Stomach smooth muscle (tissue), 2 donors: ENCODE data around the gene SNTB2.

Source experiments
- H3K27ac ChIP-seq: one replicate; pipeline ENCODE4 v1.7.0; 2013; ENCODE audit warnings: mild to moderate bottlenecking, low read length, inconsistent platforms
- H3K27me3 ChIP-seq, 2 donors: one replicate each; pipeline ENCODE4 v1.7.0; 2013; ENCODE audit warnings: low read length in 2 of 2; ENCODE audit not compliant: insufficient read depth in 2 of 2, control insufficient read depth in 1 of 2
- H3K36me3 ChIP-seq, 2 donors: one replicate each; pipeline ENCODE4 v1.7.0; 2013; ENCODE audit warnings: low read length in 2 of 2; ENCODE audit not compliant: control insufficient read depth in 2 of 2, insufficient read depth in 2 of 2
- H3K4me1 ChIP-seq: one replicate; pipeline ENCODE4 v1.7.0; 2013; ENCODE audit warnings: low read length; ENCODE audit not compliant: control insufficient read depth, insufficient read depth
- H3K4me3 ChIP-seq, 2 donors: one replicate each; pipeline ENCODE4 v1.7.0; 2013; ENCODE audit warnings: low read length in 2 of 2
- H3K9ac ChIP-seq, 2 donors: one replicate each; pipeline ENCODE4 v1.7.0; 2013; ENCODE audit warnings: low read length in 2 of 2, mild to moderate bottlenecking in 1 of 2
- H3K9me3 ChIP-seq, 2 donors: one replicate each; pipeline ENCODE4 v1.7.0; 2013; ENCODE audit warnings: low read length in 2 of 2; ENCODE audit not compliant: control insufficient read depth in 2 of 2
- donor health status: healthy.
- donor health status: Pancreatic carcinoma.

SNTB2 gene

DNA sequence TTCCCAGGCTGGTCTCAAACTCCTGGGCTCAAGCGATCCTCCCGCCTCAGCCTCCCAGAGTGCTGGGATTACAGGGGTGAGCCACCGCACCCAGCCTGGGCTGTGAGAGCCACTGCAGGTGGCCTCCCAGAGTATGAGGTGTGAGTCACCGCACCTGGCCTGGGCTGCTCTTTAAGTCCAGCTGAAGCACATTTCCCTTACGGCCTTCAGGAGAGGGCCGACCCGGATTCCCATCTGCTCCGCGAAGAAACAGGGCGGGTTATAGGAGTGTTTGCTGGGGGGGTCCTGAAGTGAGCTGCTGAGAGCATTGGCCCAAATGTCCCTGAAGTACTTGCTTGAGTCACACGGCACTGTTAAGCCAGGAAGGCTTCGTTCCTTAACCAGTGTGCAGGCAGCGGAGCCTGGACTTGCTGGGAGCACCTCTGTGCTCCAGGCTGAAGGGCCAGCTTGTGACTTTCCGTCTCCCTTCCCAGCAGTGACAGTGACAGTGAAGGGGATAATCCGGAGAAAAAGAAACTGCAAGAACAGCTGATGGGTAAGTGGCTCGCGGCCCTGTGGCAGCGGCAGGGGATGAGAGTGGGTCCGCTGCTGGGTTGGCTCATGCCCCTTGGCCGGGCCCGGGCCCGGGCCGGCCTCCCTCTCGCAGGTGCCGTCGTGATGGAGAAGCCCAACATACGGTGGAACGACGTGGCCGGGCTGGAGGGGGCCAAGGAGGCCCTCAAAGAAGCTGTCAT is 131.4 kb downstream of the SNTB2 start:
- no peak overlapping the region for H3K9ac ChIP-seq
- no peaks in the 10 kb centered on the region for H3K27me3 ChIP-seq
- no peaks in the 10 kb centered on the region for H3K4me1 ChIP-seq
- H3K4me3 ChIP-seq, result no peak overlapping the region
- H3K36me3 ChIP-seq, result peaks cover 62 to 77% of the 10 kb centered on the region in 2 donors
- H3K27ac ChIP-seq, result no peak overlapping the region
- H3K9me3 ChIP-seq, result no peaks in the 10 kb centered on the region

GRCh38 chr16:69318911-69319289 is 131.9 kb downstream of the SNTB2 start:
- H3K27me3 ChIP-seq, result no peaks in the 10 kb centered on the region
- no peak overlapping the region for H3K27ac ChIP-seq
- H3K4me3 ChIP-seq, result no peak overlapping the region
- H3K9ac ChIP-seq, result no peak overlapping the region
- no peaks in the 10 kb centered on the region for H3K4me1 ChIP-seq
- peaks cover 65 to 81% of the 10 kb centered on the region in 2 donors for H3K36me3 ChIP-seq
- no peaks in the 10 kb centered on the region for H3K9me3 ChIP-seq

DNA sequence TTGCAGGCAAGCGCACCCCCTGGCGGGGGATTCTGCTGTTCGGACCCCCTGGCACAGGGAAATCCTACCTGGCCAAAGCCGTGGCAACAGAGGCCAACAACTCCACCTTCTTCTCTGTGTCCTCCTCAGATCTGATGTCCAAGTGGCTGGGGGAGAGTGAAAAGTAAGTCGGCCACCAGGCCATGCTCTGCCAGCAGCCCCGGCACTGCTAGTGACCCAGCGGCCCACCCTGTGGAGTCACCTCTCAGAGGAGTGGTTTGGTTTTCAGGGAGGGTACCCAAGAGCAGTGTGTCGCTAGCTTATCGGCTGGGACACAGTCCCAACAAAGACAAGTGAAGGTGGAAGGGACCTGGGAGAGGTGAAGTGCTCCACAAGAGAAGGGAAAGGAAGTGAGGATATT is 132.4 kb downstream of the SNTB2 start:
- no peaks in the 10 kb centered on the region for H3K4me1 ChIP-seq
- H3K36me3 ChIP-seq, result peaks cover 65 to 83% of the 10 kb centered on the region in 2 donors
- H3K9me3 ChIP-seq, result no peaks in the 10 kb centered on the region
- no peak overlapping the region for H3K27ac ChIP-seq
- H3K9ac ChIP-seq, result no peak overlapping the region
- H3K27me3 ChIP-seq, result no peaks in the 10 kb centered on the region
- no peak overlapping the region for H3K4me3 ChIP-seq

GRCh38 chr16:69319826-69320739 is 133.1 kb downstream of the SNTB2 start:
- Histone ChIP-seq H3K4me3 (no peak overlapping the region), H3K27ac (no peak overlapping the region), H3K9ac (no peak overlapping the region), H3K36me3 (peaks cover 71 to 83% of the 10 kb centered on the region in 2 donors), H3K9me3 (no peaks in the 10 kb centered on the region), H3K27me3 (no peaks in the 10 kb centered on the region), H3K4me1 (peaks cover 3% of the 10 kb centered on the region)

- H3K9me3 ChIP-seq, result no peaks in the 10 kb centered on the region
- no peak overlapping the region for H3K27ac ChIP-seq
- no peak overlapping the region for H3K9ac ChIP-seq
- H3K36me3 ChIP-seq, result peaks cover 72 to 79% of the 10 kb centered on the region in 2 donors
- H3K27me3 ChIP-seq, result no peaks in the 10 kb centered on the region
- no peak overlapping the region for H3K4me3 ChIP-seq
- peaks cover 4% of the 10 kb centered on the region for H3K4me1 ChIP-seq
Measured at GRCh38 chr16:69320740-69321073, 133.7 kb downstream of the SNTB2 start.

DNA sequence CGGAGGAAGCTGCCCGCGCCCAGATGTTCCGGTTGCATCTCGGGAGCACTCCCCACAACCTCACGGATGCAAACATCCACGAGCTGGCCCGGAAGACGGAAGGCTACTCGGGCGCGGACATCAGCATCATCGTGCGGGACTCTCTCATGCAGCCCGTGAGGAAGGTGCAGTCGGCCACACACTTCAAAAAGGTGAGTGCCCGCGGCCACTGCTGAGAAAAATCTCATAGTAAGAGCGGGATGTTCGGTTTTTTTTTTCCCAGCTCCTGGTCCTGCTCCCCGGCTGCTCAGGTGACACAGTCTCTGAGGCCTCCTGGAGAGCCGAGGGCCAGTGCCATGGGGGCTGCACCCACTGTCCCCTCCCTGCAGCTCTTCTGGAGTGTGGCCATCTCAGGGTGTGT is 134.1 kb downstream of the SNTB2 start:
- Histone ChIP-seq H3K9me3 (no peaks in the 10 kb centered on the region), H3K36me3 (peaks cover 70 to 79% of the 10 kb centered on the region in 2 donors), H3K27me3 (no peaks in the 10 kb centered on the region), H3K4me1 (peaks cover 8% of the 10 kb centered on the region), H3K4me3 (no peak overlapping the region), H3K27ac (no peak overlapping the region), H3K9ac (no peak overlapping the region)

DNA sequence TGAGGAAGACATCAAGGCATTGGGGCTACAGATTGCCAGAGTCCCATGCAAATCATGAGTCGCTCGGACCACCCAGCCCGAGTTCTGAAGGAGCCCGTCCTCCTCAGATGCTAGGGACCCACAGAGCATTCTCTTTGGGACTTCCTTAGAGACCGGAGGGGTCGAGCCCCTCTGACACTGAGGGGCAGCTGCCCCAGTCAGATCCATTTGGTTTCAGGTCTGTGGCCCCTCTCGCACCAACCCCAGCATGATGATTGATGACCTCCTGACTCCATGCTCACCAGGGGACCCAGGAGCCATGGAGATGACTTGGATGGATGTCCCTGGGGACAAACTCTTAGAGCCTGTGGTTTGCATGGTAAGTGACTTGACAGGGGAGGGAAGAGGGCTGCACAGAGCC is 135.4 kb downstream of the SNTB2 start:
- Histone ChIP-seq H3K4me3 (no peak overlapping the region), H3K9ac (no peak overlapping the region), H3K36me3 (peaks cover 62 to 74% of the 10 kb centered on the region in 2 donors), H3K9me3 (no peaks in the 10 kb centered on the region), H3K4me1 (peaks cover 12% of the 10 kb centered on the region), H3K27me3 (no peaks in the 10 kb centered on the region), H3K27ac (no peak overlapping the region)

GRCh38 chr16:69323415-69323814 is 136.5 kb downstream of the SNTB2 start:
- no peaks in the 10 kb centered on the region for H3K27me3 ChIP-seq
- no peak overlapping the region for H3K4me3 ChIP-seq
- peaks cover 16% of the 10 kb centered on the region for H3K4me1 ChIP-seq
- no peak overlapping the region for H3K9ac ChIP-seq
- no peaks in the 10 kb centered on the region for H3K9me3 ChIP-seq
- no peak overlapping the region for H3K27ac ChIP-seq
- H3K36me3 ChIP-seq, result peaks cover 62 to 71% of the 10 kb centered on the region in 2 donors

DNA sequence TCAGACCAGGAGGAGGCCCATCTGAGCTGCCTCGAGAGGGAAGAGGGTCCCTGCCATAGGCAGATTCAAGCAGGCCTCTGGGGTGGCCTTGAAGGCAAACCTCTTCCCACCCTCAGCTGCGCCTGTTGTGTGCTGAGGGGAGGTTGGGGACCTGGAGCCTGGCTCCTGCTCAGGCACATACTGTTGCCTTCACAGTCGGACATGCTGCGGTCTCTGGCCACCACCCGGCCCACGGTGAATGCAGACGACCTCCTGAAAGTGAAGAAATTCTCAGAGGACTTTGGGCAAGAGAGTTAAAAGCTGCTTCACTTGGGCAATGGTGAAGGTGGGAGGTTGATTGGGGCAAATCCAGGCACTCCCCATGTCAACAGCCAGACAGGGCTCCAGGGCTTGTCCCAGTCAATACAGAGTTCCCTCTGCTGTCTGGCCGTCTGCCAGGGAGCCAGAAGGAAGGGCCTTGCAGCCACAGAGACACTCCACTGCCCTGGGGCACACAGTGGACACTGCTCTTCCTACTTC is 137.1 kb downstream of the SNTB2 start:
- H3K27me3 ChIP-seq, result no peaks in the 10 kb centered on the region
- H3K9ac ChIP-seq, result no peak overlapping the region
- no peaks in the 10 kb centered on the region for H3K9me3 ChIP-seq
- peaks cover 59 to 69% of the 10 kb centered on the region in 2 donors for H3K36me3 ChIP-seq
- peaks cover 23% of the 10 kb centered on the region for H3K4me1 ChIP-seq
- H3K27ac ChIP-seq, result no peak overlapping the region
- H3K4me3 ChIP-seq, result no peak overlapping the region

GRCh38 chr16:69324585-69325253 is 137.8 kb downstream of the SNTB2 start:
- Histone ChIP-seq H3K27me3 (no peaks in the 10 kb centered on the region), H3K4me1 (peaks cover 29% of the 10 kb centered on the region), H3K4me3 (no peak overlapping the region), H3K27ac (no peak overlapping the region), H3K9ac (no peak overlapping the region), H3K9me3 (no peaks in the 10 kb centered on the region), H3K36me3 (peaks cover 52 to 63% of the 10 kb centered on the region in 2 donors)
